Erythroblast (primary cell): ENCODE data around the gene TENM3.

ENCODE experiments used
- GATA1 ChIP-seq: IDR thresholded peaks from 2 replicates; pipeline ENCODE4 v1.6.1; 2011; ENCODE audit warnings: low read depth, mild to moderate bottlenecking, control low read depth, low read length, moderate library complexity
- POLR2A ChIP-seq: IDR thresholded peaks from 2 replicates; pipeline ENCODE4 v1.6.1; 2011; ENCODE audit warnings: mild to moderate bottlenecking, low read length

- TF ChIP-seq POLR2A (no peak), GATA1 (no peak)
Measured at GRCh38 chr4:182683661-182684060, 440.5 kb downstream of the TENM3 start.
